Measurements from ENCODE around the gene HOXC9.
A peak's percentile ranks its signal among the peaks of the same experiment; 100 is the strongest.

The HOXC9 gene

DNA sequence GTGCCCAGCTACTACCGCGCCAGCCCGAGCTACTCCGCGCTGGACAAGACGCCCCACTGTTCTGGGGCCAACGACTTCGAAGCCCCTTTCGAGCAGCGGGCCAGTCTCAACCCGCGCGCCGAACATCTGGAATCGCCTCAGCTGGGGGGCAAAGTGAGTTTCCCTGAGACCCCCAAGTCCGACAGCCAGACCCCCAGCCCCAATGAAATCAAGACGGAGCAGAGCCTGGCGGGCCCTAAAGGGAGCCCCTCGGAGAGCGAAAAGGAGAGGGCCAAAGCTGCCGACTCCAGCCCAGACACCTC, 14.3 kb upstream of the HOXC9 start:
- peak overlapping the region; percentile 98 for H3K4me2 ChIP-seq (ENCODE audit: low read depth, low read length, poor library complexity, severe bottlenecking)

DNA sequence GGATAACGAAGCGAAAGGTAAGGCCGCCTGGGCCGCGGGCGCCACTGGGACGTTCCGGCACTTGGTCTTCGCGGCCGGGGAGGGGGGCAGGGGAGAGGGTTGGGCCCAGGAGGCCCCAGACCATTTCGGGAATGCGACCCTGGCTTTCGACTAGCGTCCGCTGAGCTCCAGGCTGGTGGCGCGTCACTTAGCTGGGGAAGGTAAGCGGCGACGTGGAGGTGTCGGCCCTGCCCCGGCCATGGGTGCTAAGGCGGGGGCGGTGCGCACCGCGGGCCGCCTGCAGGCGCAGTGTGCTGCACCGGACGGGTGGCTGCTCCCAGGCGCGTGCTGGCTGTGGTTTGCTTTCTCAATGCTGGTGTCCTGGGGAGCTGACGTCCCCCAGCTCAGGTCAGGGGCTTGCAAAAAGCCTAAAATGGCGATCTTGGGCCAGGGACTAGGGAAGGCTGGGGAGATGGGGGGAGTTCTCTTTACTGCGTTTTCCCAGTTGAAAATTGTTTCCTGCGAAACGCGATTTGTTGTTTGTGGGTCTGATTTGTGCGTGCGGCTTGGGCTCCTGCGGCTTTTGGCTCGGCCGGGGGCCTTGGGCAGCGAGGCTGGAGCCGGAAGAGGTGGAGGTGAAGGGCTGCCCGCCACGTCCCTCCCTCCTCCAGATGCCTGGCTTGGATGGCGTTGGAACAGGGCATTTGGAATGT, 13.8 kb upstream of the HOXC9 start:
- Histone ChIP-seq H3F3A (ENCODE audit: low read depth) (no peaks in the 10 kb centered on the region), H3K27me3 (ENCODE audit: insufficient read depth, low read length, poor library complexity, severe bottlenecking) (no peaks in the 10 kb centered on the region), H3K4me3 (ENCODE audit: low read length, poor library complexity, severe bottlenecking) (peak overlapping the region; percentile 71), H3K79me2 (ENCODE audit: insufficient read depth, low read length) (peaks cover 24% of the 10 kb centered on the region; the same call in 1 of the 2 replicates), H3K9me3 (ENCODE audit: insufficient read depth, low read depth, low read length) (no peaks in the 10 kb centered on the region), H2AFZ (ENCODE audit: low read length) (no peak overlapping the region), H3K9ac (ENCODE audit: low read depth, low read length, poor library complexity, severe bottlenecking) (peak overlapping the region; percentile 72), H3K4me2 (ENCODE audit: low read depth, low read length, poor library complexity, severe bottlenecking) (peak overlapping the region; percentile 98), H4K20me1 (ENCODE audit: insufficient read depth, low read length, poor library complexity, severe bottlenecking) (no peaks in the 10 kb centered on the region), H3K36me3 (ENCODE audit: insufficient read depth, low read length) (no peaks in the 10 kb centered on the region), H3K9me2 (replicated peaks; ENCODE audit: low read depth, low read length) (no peaks in the 10 kb centered on the region), H3K4me1 (ENCODE audit: insufficient read depth, low read length, poor library complexity, severe bottlenecking) (peaks cover 48% of the 10 kb centered on the region)
- no peak for TF ChIP-seq EZH2phosphoT487 (IDR thresholded peaks at IDR 0.05; ENCODE audit: borderline replicate concordance)
- TF ChIP-seq, protein P1, sequence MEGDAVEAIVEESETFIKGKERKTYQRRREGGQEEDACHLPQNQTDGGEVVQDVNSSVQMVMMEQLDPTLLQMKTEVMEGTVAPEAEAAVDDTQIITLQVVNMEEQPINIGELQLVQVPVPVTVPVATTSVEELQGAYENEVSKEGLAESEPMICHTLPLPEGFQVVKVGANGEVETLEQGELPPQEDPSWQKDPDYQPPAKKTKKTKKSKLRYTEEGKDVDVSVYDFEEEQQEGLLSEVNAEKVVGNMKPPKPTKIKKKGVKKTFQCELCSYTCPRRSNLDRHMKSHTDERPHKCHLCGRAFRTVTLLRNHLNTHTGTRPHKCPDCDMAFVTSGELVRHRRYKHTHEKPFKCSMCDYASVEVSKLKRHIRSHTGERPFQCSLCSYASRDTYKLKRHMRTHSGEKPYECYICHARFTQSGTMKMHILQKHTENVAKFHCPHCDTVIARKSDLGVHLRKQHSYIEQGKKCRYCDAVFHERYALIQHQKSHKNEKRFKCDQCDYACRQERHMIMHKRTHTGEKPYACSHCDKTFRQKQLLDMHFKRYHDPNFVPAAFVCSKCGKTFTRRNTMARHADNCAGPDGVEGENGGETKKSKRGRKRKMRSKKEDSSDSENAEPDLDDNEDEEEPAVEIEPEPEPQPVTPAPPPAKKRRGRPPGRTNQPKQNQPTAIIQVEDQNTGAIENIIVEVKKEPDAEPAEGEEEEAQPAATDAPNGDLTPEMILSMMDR (conservative IDR thresholded peaks at IDR 0.05; ENCODE audit: low read length): no peak

More for the DNA sequence above, 14.3 kb upstream of the HOXC9 start:
- Histone ChIP-seq H3K9me2 (replicated peaks; ENCODE audit: low read depth, low read length) (no peaks in the 10 kb centered on the region), H3K36me3 (ENCODE audit: insufficient read depth, low read length) (no peaks in the 10 kb centered on the region), H3F3A (ENCODE audit: low read depth) (no peaks in the 10 kb centered on the region), H4K20me1 (ENCODE audit: insufficient read depth, low read length, poor library complexity, severe bottlenecking) (no peaks in the 10 kb centered on the region), H2AFZ (ENCODE audit: low read length) (no peak overlapping the region; the same call in 1 of the 2 replicates), H3K9me3 (ENCODE audit: insufficient read depth, low read depth, low read length) (no peaks in the 10 kb centered on the region), H3K79me2 (ENCODE audit: insufficient read depth, low read length) (peaks cover 24% of the 10 kb centered on the region; the same call in 1 of the 2 replicates), H3K27me3 (ENCODE audit: insufficient read depth, low read length, poor library complexity, severe bottlenecking) (no peaks in the 10 kb centered on the region), H3K4me1 (ENCODE audit: insufficient read depth, low read length, poor library complexity, severe bottlenecking) (peaks cover 46% of the 10 kb centered on the region), H3K9ac (ENCODE audit: low read depth, low read length, poor library complexity, severe bottlenecking) (peak overlapping the region; percentile 72), H3K4me3 (ENCODE audit: low read length, poor library complexity, severe bottlenecking) (peak overlapping the region; percentile 71)
- TF ChIP-seq, protein P1 (conservative IDR thresholded peaks at IDR 0.05; ENCODE audit: low read length): no peak
- no peak for TF ChIP-seq EZH2phosphoT487 (IDR thresholded peaks at IDR 0.05; ENCODE audit: borderline replicate concordance)

DNA sequence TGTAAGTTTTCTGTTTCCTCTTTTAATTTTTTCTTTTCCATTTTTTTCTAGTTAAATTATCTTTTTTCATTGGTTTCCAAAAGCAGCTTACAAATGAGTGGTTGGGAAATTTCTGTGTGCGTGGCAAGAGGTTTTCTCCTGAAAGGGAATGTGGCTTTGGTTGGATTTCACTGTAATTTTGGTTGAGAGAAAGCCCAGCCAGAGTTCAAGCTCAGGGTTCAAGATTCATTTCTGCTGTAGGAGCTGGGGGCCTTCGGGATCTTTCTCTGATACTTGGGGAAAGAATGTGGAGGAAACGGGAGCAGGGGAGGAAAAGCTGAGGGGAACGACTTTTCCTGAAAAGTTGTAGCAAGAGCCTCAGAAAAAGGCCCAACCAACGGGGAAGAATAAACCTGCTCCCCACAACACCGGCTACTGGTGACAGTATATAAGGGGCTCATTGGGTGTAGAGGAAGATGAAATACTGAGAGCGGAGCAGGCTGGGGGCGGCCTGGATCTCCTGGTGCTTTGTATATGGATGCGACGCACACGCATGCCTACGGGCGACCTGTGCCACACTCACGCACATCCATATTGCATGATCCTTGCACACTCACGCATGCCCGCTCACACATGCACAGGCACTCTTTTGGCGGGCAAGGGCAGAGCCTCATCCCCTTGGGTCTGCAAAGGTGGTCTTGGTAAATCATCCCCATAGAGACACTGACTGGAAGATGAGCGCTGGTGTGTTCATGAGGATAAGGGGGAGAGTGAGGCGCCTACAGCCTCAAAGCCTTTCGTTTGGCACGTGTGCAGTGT, 13.1 kb upstream of the HOXC9 start:
- H3K36me3 ChIP-seq (ENCODE audit: insufficient read depth, low read length): no peaks in the 10 kb centered on the region
- peaks cover 24% of the 10 kb centered on the region; the same call in 1 of the 2 replicates for H3K79me2 ChIP-seq (ENCODE audit: insufficient read depth, low read length)
- no peaks in the 10 kb centered on the region for H3K27me3 ChIP-seq (ENCODE audit: insufficient read depth, low read length, poor library complexity, severe bottlenecking)
- H2AFZ ChIP-seq (ENCODE audit: low read length): no peak overlapping the region
- H4K20me1 ChIP-seq (ENCODE audit: insufficient read depth, low read length, poor library complexity, severe bottlenecking): no peaks in the 10 kb centered on the region
- no peaks in the 10 kb centered on the region for H3F3A ChIP-seq (ENCODE audit: low read depth)
- peak overlapping the region; percentile 71 for H3K4me3 ChIP-seq (ENCODE audit: low read length, poor library complexity, severe bottlenecking)
- no peaks in the 10 kb centered on the region for H3K9me2 ChIP-seq (replicated peaks; ENCODE audit: low read depth, low read length)
- TF ChIP-seq, protein P1 (conservative IDR thresholded peaks at IDR 0.05; ENCODE audit: low read length): no peak
- no peak for TF ChIP-seq EZH2phosphoT487 (IDR thresholded peaks at IDR 0.05; ENCODE audit: borderline replicate concordance)
- H3K9ac ChIP-seq (ENCODE audit: low read depth, low read length, poor library complexity, severe bottlenecking): peak overlapping the region; percentile 74
- peaks cover 50% of the 10 kb centered on the region for H3K4me1 ChIP-seq (ENCODE audit: insufficient read depth, low read length, poor library complexity, severe bottlenecking)
- no peaks in the 10 kb centered on the region for H3K9me3 ChIP-seq (ENCODE audit: insufficient read depth, low read depth, low read length)
- peak overlapping the region; percentile 98 for H3K4me2 ChIP-seq (ENCODE audit: low read depth, low read length, poor library complexity, severe bottlenecking)

All from Loucy (cell line).